NCI-H2196 (cell line): ENCODE measurements around the gene HES1.
"Not testable (repeated sequence)": the region's sequence is repeated elsewhere in the genome, so short reads cannot be mapped to it uniquely, and the experiment has no call there.

ENCODE experiments used
- DNase-seq: peaks from one replicate; lab custom pipeline; 2025; ENCODE audit not compliant: unreplicated experiment; lab: John Stamatoyannopoulos, UW

The HES1 gene

DNA sequence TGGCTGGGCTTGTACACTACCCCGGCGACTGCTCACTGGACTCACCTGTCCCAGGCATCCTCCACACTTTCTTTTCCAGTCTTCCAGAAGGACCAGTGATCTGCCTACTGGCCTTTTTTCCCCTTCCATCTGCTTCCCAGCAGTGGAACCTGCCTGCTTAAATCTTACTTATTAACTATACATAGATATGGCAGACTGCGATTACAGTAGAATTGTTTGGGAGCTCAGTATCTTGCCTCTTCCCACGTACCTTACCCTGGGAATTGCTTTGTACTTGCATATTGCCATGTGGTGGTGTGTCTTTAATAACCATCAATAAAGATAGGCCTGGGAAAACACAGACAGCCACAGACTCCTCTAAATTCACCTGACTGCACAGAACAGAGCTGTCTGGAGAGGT is 11.8 kb upstream of the HES1 start:
- DNase-seq: no peak

DNA sequence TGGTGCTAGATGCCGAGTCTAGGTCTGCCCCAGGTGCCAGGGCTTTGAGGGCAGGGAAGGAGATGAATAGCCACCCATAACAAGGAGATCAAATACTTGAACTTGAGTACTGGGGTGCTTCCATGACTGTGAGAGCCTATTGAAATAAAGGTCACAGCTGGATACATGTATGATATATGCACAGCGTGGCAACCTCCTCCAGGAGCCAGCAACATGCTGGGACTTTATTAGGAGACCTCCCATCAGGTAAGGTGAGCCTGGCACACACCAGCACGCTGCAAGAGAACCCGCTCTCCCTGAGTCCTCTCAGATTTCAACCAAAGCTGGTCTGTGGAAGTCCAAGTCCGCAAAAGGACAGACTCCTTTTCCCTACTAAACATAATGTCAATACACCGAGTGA is 10.5 kb upstream of the HES1 start:
- DNase-seq: no peak

DNA sequence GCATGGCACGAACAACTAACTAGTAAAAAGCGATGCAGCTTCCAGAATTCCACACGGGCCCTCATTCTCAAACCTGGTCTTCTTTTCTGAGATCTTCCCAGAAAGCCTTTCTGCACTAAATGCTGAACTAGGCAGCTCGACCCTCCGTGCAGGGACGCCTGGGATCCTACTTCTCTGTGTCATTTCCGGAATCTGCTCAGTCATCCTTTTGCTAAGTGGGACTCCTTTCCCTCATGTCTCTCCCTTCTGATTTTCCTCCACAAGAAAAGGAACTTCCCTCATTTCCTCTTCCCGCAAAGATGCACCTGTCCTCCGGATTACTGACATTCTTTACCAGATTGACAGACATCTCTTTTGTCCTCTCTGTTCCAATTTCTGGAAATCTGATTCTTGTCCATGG is 9.2 kb upstream of the HES1 start:
- DNase-seq: no peak

DNA sequence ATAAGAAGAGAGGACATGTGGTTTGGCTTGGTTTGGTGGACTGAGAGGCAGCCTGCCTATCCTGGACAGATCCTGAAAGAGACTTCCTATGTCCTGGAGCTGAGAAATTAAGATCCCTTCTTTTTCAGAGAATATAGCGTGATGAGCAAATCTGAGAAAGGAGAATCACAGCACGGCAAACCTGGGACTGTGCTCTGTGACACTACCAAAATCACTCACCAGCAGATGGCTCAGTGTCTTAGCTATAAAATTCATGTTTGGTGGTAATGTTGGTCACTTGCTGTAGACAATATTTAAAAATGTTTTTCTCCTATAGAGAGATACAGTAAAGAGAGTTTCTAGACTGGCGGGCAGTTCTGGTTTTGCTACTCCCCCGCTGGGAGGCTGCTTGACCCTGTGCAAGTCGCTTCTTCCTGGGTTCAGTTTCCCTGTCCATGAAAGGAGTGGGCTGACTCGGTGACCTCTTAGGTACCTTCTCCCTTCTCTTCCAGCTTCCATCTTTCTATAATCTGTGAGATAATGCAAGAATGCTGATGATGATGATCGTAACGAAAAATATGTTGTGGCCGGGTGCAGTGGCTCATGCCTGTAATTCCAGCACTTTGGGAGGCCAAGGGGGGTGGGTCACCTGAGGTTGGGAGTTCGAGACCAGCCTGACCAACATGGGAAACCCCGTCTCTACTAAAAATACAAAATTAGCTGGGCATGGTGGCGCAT is 7.6 kb upstream of the HES1 start:
- DNase-seq: no peak

DNA sequence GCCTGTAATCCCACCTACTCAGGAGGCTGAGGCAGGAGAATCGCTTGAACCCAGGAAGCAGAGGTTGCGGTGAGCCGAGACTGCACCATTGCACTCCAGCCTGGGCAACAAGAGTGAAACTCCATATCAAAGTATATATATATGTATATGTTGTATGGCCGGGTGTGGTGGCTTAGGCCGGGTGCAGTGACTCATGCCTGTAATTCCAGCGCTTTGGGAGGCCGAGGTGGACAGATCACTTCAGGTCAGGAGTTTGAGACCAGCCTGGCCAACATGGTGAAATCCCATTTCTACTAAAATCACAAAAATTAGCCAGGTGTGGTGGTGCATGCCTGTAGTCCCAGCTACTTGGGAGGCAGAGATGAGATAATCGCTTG is 7.0 kb upstream of the HES1 start:
- not testable (repeated sequence) for DNase-seq

DNA sequence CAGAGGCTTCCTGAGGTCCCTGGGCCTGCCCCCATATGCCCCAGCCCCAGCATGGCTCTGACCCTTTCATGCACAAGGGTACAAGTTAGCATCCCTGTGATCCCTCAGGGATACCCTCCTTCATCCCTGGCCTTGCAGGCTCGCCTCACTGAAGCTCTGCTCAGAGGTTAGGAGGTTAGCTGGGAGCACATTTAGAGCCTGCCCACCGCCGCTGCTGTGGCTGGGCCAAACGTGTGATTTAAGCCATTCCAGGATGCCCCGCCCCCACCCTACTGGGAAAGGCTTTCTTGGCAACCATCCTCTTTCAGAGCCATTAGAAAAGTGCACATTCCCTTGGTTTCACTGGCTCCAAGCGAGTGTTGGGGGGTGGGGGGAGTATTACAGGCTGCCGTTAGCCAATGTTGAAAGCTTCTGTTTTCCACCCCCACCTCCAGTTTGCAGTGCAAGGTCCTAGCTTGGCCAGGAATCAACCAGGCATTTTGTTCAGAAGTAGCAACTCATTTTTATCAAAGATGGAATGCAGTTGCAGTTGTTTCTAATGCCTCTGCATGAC is 6.3 kb upstream of the HES1 start:
- no peak for DNase-seq

DNA sequence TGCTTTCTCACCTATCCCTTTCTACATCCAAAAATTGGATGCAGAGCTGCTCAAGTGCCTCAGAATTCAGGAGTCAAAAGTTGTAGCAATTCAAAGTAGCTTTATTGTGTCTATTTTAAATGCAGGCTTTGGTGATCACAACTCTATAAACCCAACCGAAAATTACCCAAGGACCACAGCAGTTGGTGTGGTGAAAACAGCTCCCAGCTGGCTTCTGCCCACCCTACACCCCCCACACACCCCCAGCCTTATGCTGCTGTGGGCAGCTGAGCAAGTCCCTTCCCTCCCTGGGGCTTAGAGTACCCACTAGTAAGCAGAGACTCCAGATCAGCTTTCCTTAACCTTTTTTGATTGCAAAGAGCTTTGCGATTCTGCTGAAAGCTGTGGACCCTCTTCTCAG is 5.8 kb upstream of the HES1 start:
- no peak for DNase-seq

DNA sequence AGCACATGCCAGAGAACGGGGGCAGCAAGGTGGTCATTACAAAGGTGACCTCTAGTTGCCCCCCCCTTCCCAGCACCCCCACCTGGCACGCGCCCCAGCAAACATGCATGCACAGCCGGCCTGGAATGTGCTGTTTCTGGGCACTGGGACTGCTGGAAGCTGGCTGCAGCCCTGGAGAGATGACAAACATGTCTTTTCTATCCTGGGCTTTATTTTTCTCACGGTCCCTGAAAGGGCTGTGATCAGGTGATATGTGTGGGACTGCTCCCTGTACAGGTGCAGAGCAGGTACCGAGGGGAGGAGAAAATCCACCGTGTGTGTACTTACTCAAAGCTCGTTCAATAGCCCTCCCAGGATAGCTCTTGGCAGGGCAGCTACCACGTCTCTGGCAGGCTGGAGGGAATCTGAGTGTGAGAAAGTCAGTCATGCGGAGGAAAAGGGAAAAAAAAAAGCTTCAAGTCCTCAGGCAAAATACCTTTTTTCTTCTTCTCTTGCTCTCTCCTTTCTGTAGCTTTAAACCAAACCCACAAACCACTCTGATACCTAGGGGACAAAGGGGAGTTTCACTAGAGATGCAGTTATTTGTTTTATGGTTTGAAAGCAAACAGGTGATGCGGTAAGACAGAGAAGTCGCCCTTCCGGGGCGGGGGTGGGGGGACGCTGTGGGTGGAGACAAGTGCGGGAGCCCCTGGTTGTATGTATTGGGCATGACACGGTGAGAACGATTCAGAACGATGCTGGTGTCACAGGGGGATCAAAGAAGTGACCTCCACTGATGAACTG is 5.0 kb upstream of the HES1 start:
- peak; percentile 83 for DNase-seq

DNA sequence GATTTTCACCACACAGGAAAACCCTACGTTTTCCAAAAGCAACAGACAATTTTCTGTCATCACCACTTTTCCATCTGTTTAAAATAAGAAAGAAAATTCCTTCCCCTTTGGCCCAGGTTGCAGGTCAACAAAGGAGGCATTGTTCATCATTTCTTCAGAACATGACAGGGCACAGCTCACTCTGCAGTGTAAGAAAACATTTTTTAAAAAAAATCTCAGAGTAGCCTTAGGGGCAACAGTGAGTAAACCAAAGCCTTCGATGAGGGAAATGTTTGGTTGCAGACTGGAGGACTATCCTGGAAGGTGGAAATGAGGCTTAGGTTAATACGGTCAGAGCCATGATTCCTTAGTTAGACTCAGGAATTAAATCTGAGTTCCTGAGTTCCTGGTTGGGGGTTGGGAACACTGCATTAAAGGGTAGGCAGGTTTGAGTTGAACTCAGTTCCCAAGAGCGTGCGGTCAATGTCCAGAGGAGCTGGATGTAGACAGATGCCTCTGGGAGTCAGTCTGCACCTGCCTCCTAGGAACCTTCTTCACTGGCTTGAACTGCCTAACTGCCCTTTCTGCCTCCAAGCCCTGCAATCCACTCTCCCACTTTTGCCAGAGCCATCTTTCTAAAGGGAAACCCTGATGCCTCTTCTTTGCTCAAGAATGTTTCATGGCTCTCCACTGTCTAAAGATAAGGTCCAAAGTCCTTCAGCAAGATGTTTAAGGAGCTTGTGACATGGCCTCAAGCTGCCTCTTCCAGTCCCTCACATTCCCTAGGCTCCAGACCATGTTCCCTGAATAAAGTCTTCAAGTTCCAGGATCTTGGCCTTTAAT is 3.3 kb upstream of the HES1 start:
- DNase-seq: no peak

DNA sequence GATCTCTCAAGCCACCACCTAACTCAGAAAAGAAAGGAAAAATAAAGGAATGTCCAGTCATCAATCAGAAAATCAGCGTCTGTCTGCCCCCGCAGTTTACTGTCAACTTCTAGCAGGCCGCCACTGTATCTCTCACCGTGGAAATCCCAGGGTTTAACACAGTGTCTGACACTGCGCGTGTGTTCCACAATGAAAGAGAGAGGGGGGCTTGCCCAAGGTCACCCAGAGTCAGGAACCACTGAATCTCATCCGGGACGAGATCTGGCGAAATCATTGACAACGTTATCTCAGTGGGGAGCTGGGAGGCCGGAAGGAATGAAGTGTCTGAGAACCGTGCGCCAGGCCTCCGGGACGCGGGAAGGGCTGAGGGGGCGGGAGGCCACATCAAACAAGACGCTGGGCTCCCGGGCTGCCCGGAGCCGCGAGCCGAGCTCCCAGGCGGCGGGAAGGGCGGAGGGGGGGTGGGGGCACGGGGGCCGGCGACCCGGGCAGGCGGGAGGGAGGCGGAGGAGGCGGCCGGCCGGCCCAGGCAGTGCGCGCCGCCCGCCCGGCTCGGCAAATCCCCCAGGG is 2.2 kb upstream of the HES1 start:
- DNase-seq: peak; percentile 80

DNA sequence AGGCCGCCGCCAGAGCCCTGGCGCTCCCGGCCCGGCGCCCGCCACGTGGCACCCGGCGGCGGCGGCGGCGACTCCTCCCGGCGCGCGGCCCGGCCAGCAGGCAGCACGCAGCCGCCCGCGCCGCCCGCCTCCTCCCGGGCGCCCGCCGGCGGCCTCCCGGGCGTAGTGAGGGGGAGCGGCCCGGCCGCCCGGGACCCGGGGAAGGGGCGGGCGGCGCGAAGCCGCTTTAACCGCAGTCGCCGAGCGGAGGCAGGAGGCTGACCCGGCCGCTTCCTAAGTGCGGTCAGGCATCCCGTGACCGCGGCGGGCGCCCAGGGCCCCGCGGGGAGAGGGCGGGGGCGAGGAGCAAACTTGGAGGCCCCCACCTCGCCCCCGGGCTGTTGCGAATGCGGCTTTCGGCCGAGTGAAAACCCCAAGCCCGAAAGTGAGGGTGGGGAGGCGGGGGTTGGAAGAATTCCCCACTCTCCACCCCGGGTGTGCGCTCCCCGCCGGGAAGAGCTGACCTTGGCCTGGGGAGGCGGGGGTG is 1.7 kb upstream of the HES1 start:
- peak; percentile 99 for DNase-seq

DNA sequence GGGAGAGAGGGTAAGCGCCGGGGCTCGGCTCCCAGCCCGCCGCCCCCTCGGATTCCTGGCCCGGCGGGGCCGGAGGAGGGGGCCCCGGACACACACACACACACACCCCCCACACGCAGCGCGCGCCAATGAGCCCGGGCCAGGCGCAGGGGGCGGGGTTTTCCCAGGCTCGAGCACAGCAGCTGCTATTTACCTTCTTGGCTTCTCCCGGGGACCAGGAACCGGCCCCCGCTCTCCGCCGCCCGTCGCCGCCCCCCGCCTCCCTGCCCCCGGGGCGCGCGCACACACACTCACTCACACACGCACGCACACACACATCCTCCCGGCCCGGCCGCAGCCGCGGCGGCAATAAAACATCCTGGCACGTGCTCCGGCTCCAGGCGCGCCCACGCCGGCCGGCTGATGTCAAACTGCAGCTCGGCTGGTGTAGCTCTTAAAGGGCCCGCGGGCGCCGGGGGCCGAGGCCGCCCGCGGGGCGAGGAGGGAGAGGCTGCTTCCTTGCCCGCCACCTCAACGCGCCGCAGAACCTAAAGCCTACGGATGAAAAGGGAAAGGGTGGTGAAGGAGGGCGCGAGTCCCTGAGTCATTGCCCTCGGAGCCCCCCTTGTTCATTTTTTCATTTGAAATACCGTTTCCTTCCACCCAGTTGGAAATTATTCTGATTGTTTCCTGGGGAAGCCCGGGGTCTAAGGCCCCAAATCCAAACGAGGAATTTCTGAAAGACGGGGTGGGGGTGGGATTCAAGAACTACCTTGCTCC is 1.0 kb upstream of the HES1 start:
- peak; percentile 100 for DNase-seq

DNA sequence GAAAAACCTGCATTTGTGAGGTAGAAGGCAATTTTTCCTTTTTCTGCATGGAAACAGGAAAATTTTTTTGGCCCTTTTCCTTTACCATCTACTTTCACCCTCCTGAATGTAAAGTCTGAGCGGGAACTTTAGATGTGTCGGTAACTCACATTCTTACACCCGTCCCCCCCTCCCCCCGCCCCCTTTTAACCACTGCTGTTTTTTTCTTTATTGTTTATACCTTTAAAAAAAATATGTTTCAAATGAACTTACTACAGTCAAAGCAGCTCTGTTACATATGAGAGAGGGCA is 487 bp upstream of the HES1 start:
- peak; percentile 63 for DNase-seq

DNA sequence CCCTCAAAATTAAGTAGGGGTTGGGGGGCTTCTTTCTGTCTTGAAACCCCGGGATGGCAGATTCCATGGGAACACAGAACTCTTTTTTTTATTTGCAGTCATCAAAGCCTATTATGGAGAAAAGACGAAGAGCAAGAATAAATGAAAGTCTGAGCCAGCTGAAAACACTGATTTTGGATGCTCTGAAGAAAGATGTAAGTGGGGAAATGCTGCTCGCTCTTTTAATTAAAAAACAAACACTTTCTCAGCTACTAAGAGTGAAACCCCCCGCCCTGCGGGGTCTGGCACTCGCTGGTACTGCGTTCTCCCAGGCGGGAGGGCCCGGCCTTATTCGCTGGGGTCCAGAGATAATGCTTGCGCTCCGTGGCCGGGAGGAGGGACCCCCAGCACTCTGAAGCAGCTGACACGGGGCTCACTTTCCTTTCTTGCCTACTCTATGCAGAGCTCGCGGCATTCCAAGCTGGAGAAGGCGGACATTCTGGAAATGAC is 615 bp downstream of the HES1 start:
- no peak for DNase-seq

DNA sequence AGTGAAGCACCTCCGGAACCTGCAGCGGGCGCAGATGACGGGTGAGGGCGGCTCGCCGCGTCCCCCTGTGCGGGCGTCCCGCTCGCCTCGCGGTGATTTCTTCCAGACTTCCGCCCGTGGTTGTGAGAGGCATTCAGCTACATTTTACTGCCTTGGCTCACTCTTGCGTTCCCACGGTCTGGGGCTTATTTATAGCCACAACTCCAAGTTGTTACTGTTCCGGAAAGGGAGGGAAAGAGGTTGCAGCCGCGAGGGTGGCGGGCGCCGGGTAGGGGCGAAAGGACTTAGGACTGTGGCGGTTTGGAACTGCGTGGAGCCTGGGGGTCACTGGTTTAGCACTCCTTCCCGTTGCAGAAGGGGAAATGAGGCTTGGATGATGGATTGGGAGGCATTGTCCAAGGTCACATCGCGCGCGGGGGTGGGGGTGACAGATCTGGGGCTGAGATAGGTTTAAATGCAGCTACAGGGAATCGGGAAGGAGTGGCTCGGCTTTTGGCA is 1.1 kb downstream of the HES1 start:
- DNase-seq: peak; percentile 73

DNA sequence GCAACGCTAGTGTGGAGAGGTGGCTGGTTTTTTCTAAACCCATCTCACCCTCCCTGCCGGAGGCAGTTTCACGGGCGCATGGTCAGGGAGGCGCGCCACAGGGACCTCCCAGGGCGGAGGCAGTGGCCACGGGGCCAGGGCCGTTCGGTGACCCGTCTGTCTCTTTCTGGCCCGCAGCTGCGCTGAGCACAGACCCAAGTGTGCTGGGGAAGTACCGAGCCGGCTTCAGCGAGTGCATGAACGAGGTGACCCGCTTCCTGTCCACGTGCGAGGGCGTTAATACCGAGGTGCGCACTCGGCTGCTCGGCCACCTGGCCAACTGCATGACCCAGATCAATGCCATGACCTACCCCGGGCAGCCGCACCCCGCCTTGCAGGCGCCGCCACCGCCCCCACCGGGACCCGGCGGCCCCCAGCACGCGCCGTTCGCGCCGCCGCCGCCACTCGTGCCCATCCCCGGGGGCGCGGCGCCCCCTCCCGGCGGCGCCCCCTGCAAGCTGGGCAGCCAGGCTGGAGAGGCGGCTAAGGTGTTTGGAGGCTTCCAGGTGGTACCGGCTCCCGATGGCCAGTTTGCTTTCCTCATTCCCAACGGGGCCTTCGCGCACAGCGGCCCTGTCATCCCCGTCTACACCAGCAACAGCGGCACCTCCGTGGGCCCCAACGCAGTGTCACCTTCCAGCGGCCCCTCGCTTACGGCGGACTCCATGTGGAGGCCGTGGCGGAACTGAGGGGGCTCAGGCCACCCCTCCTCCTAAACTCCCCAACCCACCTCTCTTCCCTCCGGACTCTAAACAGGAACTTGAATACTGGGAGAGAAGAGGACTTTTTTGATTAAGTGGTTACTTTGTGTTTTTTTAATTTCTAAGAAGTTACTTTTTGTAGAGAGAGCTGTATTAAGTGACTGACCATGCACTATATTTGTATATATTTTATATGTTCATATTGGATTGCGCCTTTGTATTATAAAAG is 1.8 kb downstream of the HES1 start:
- peak; percentile 93 for DNase-seq

DNA sequence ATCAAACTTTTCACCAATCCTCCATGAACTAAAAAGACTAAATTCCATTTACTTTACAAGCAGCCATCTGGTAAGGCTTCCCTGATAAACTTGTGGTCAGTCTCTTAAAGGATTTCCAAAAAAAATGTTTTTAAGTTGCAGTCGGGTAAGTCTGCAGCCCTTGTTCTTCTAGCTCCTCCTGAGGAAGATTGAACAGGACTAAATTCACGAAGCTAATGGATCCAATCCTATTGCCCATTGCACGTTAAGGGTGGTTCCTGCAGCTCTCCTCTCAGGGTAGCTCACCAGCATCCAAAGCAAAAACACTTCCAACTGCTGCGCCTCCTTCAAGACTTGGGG is 2.8 kb downstream of the HES1 start:
- DNase-seq: peak; percentile 71

DNA sequence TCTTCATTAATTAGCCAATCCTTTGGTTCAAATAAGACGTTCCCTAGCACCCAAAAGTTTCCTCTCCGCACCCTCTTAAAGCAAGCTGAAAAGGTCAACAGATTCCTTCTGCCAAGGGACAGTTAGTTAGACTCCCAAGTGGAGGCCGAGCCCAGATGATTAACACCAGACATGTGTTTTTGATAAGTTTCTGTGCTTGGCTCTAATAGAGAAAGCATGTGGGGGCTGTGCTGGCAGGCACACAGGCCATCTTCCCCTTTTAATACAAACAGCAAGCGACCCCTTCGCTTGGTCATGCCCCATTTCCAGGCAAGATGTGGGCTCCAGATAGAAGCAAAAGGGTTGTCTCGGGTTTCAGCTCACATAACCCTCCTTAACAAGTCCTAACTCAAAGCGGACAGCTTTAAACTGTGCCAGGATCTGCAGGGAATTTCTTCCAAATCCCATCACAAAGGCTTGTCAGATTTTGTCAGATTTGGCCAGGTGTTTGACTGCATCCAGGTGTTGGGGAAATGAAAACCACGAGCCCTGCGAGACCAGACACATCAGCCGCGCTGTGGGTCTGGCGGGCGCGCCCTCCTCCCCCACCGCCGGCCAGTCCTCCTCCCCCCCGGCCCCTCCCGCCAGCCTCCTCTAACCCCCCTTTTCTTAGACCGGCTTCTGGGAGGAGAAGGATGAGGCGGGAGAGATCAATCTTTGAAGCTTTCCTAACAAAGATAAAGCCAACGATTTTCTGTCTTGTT is 3.3 kb downstream of the HES1 start:
- DNase-seq: peak; percentile 93
